GM18505 (cell line): ENCODE data around the gene HOXA7.

ENCODE experiments used
- ATAC-seq: cut with Tn5 transposase; IDR thresholded peaks from one replicate; pipeline ENCODE4 v1.9.1; 2021; ENCODE audit not compliant: unreplicated experiment
- POLR2A ChIP-seq: IDR thresholded peaks from 4 replicates; pipeline ENCODE4 v1.6.1; 2011; ENCODE audit warnings: borderline replicate concordance; ENCODE audit not compliant: insufficient read depth, insufficient read length; ENCODE audit errors: extremely low read depth

Gene HOXA7

GRCh38 chr7:27116031-27116961, 40.2 kb downstream of the HOXA7 start:
- ATAC-seq: no peak
- TF ChIP-seq POLR2A: no peak

GRCh38 chr7:27115221-27116026, 41.1 kb downstream of the HOXA7 start:
- TF ChIP-seq POLR2A: no peak
- ATAC-seq: no peak

DNA sequence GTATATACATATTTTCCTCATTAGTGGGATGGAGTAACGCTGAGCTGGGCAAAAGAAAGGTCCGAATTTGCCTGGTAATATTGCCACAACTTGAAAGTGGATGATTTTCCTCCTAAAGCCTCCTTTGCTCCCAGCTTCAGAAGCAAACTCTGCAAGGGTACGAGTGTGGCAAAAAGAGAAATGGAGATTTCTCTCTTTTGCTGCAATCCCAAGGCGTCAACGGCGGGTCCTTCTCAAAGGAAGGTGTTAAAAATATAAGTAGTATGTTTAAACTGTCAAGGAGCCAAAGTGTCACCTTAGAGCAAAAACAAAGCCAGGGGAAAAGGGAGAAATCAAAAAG, 41.6 kb downstream of the HOXA7 start:
- no peak for ATAC-seq
- no peak for TF ChIP-seq POLR2A

- TF ChIP-seq POLR2A: no peak
- no peak for ATAC-seq
Observed at GRCh38 chr7:27113991-27114769, 42.3 kb downstream of the HOXA7 start.

- ATAC-seq: no peak
- no peak for TF ChIP-seq POLR2A
Observed at GRCh38 chr7:27112955-27113949, 43.2 kb downstream of the HOXA7 start.

DNA sequence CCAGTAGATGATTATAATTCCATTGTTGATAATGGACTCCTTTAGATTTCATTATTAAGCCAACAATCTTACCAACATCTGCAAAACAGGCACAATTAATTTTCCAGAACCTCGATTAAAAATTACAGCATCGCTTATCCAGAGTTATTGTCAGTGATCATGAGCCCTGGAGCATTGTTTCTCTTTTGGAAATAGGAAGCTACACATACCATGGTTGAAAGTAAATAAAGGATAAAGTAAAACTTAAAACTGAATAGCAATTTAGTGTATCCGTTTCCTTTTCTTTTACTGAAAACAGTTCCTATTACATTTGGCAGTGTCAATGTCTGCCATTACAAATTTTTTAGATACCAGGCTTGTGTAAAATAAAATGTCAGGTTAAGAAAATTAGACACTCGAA, 44.1 kb downstream of the HOXA7 start:
- no peak for ATAC-seq
- TF ChIP-seq POLR2A: no peak

DNA sequence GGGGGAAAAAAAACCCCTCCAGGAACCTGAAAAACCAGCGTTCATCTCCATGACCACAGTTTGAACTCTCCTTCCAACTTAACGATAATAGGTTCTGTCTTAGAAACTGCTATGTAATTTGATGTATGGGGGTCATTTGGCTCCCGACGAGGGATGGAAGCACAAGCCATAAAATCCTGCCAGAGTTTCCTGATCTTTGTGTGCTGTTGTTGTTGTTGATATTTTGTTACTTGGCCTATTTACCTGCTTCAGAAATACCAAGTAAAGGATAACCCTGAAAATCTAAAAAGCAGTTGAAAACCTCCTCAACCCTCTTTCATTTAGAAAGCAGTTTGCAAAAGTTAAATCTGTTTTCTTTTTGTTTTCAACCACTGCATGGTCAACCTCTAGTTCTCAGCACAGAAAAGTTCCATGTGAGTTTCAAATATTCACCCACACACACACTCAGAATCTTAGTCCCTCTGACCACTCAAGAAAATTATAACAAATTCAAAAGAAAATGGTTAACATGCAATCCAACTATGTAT, 44.7 kb downstream of the HOXA7 start:
- ATAC-seq: no peak
- no peak for TF ChIP-seq POLR2A

GRCh38 chr7:27111042-27111750, 45.3 kb downstream of the HOXA7 start:
- no peak for TF ChIP-seq POLR2A
- no peak for ATAC-seq

DNA sequence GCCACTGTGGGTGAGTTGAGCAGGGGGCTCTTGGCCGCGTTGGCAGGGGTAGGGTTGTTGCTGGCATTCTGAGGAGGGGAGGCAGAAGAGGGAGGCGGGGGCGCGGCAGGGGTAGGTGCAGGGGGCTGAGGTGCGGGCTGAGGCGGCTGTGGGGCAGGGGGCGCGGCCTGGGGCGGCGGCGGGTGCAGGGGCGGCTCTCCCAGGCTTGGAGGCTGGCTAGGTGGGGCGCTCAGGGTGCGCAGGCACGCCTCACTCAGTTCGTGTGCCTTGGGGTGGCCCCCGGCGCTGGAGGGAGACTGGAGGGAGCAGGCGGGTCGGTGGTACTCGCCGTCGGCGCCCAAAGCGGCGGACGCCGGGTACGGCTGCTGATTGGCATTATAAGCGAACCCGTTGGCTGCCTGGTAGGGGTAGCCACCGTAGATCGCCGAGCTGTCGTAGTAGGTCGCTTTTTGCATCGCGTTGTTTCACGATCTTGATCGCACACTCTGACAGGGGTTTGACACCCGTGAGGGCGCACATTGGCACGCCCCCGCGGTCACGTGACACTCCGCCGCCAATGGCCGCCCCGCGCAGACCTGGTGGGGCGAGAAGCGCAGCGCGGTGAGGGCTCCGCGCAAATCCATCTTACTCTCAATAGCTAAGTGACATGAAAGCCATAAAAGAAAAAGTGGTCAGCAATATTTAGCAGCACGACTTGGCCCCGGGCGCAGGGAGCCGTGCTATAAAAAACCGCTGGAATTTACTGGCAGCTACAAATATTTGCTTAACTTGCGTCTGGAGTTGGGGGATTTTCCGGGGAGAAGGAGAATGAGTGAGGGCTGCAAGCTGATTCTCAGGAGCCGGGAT, 46.1 kb downstream of the HOXA7 start:
- no peak for ATAC-seq
- TF ChIP-seq POLR2A: no peak

- no peak for ATAC-seq
- no peak for TF ChIP-seq POLR2A
Observed at GRCh38 chr7:27109466-27110185, 46.8 kb downstream of the HOXA7 start.
